HEK293T (cell line): ENCODE measurements around the gene TMEM119.

Experiments used
- CTCF ChIA-PET: fragments of 350-600 bp; formaldehyde crosslinking; extraction: SDS; loops from one replicate; lab custom pipeline; 2021; ENCODE audit warnings: antibody characterized with exemption, inconsistent platforms; lab: Yijun Ruan, JAX
- POLR2A ChIA-PET: fragments of 350-600 bp; formaldehyde crosslinking; extraction: SDS; loops from one replicate; lab custom pipeline; 2020; ENCODE audit warnings: antibody characterized with exemption, inconsistent platforms; lab: Yijun Ruan, JAX
- DNase-seq: peaks from one replicate; pipeline ENCODE4 v3.0.0; 2012; ENCODE audit warnings: mixed read lengths; ENCODE audit errors: extremely low spot score
- ARNT ChIP-seq: fragments of 450-650 bp; IDR thresholded peaks from 2 replicates; pipeline ENCODE4 v1.6.1; 2017; ENCODE audit warnings: mild to moderate bottlenecking
- BHLHE40 ChIP-seq: fragments of 450-650 bp; IDR thresholded peaks from 2 replicates; pipeline ENCODE4 v1.6.1; 2016; ENCODE audit warnings: mild to moderate bottlenecking, moderate library complexity, borderline replicate concordance
- CTBP1 ChIP-seq: fragments of 450-650 bp; IDR thresholded peaks from 2 replicates; pipeline ENCODE4 v1.6.1; 2016; ENCODE audit warnings: borderline replicate concordance
- ELF4 ChIP-seq: fragments of 450-650 bp; IDR thresholded peaks from 2 replicates; pipeline ENCODE4 v1.6.1; 2017; ENCODE audit warnings: antibody characterized with exemption
- FOXA1 ChIP-seq: fragments of 450-650 bp; IDR thresholded peaks from 2 replicates; pipeline ENCODE4 v1.6.1; 2016; ENCODE audit warnings: mild to moderate bottlenecking
- FOXK2 ChIP-seq: fragments of 450-650 bp; IDR thresholded peaks from 2 replicates; pipeline ENCODE4 v1.6.1; 2016; ENCODE audit warnings: mild to moderate bottlenecking
- FOXM1 ChIP-seq: fragments of 450-650 bp; IDR thresholded peaks from 2 replicates; pipeline ENCODE4 v1.6.1; 2017; ENCODE audit warnings: mild to moderate bottlenecking, borderline replicate concordance
- HDGF ChIP-seq: fragments of 450-650 bp; IDR thresholded peaks from 2 replicates; pipeline ENCODE4 v1.6.1; 2017; ENCODE audit warnings: antibody characterized with exemption, borderline replicate concordance
- L3MBTL2 ChIP-seq: fragments of 450-650 bp; conservative IDR thresholded peaks from 2 replicates; pipeline ENCODE4 v1.6.1; 2016; ENCODE audit warnings: mild to moderate bottlenecking
- LEF1 ChIP-seq: fragments of 450-650 bp; IDR thresholded peaks from 2 replicates; pipeline ENCODE4 v1.6.1; 2017; ENCODE audit warnings: mild to moderate bottlenecking, borderline replicate concordance
- NFRKB ChIP-seq: fragments of 450-650 bp; IDR thresholded peaks from 2 replicates; pipeline ENCODE4 v1.6.1; 2016; ENCODE audit warnings: mild to moderate bottlenecking, moderate library complexity
- SP1 ChIP-seq: fragments of 450-650 bp; IDR thresholded peaks from 2 replicates; pipeline ENCODE4 v1.6.1; 2017
- SUZ12 ChIP-seq: fragments of 450-650 bp; IDR thresholded peaks from 2 replicates; pipeline ENCODE4 v1.6.1; 2016; ENCODE audit warnings: mild to moderate bottlenecking
- TARDBP ChIP-seq: fragments of 450-650 bp; IDR thresholded peaks from 2 replicates; pipeline ENCODE4 v1.6.1; 2016
- ZNF384 ChIP-seq: fragments of 450-650 bp; IDR thresholded peaks from 2 replicates; pipeline ENCODE4 v1.6.1; 2016
- TF ChIP-seq, protein P1 (sequence below): fragments of 450-650 bp; IDR thresholded peaks from 2 replicates; pipeline ENCODE4 v1.6.1; 2016

Gene TMEM119

DNA sequence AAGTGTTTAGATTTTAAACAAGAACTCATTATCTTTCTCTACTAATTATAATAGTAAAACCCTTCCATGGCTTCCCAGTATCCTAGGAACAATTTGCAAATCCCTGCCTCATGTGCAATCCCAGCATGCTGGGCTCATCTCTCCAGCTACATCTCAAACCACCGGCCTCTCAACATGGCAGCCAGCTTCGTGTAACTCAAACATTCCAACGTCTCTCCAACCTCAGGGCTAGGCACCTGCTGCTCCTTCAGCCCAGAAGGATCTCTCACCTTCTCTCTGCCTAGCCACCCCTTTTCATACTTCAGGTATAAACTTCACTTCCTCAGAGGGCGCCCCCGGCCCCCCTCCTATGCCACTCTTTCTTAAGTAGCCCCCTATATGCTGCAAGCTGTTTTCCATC lies 44.1 kb downstream of the TMEM119 start:
- CTCF ChIA-PET, result no interaction called here
- TF ChIP-seq CTBP1 (no peak), HDGF (no peak), SP1 (no peak), L3MBTL2 (no peak), ZNF384 (no peak), ARNT (no peak), NFRKB (no peak), SUZ12 (no peak)
- DNase-seq, result no peak
- POLR2A ChIA-PET, result interaction anchor here (1.2 kb wide), 1 partner anchor 8 kb away, joined by 3 read pairs; the partner anchor contains the start of gene ISCU

DNA sequence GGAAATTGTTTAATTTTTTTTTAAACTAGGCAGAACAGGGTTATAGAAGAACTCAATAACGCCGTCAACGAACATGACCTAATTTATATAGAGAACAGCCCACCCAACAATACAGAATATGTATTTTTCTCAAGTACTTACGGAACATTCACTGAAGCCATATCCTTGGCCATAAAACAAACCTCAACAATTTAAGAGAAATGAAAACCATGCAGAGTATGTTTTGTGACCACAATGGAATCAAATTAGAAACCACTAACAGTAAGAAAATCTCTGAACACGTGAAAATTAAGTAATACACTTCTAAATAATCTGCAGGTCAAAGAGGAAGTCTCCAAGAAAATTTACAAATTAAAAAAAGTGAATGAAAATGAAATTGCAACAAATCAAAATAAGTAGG lies 46.3 kb downstream of the TMEM119 start:
- ChIA-PET CTCF (no interaction called here), POLR2A (no interaction called here)
- no peak for DNase-seq
- TF ChIP-seq SP1 (no peak), ELF4 (no peak), TARDBP (no peak), SUZ12 (no peak), L3MBTL2 (no peak), FOXA1 (no peak), ARNT (no peak), FOXK2 (no peak), BHLHE40 (no peak), HDGF (no peak), FOXM1 (no peak), ZNF384 (no peak), NFRKB (no peak), LEF1 (no peak), CTBP1 (no peak)
- TF ChIP-seq, protein P1, sequence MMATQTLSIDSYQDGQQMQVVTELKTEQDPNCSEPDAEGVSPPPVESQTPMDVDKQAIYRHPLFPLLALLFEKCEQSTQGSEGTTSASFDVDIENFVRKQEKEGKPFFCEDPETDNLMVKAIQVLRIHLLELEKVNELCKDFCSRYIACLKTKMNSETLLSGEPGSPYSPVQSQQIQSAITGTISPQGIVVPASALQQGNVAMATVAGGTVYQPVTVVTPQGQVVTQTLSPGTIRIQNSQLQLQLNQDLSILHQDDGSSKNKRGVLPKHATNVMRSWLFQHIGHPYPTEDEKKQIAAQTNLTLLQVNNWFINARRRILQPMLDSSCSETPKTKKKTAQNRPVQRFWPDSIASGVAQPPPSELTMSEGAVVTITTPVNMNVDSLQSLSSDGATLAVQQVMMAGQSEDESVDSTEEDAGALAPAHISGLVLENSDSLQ, result no peak

DNA sequence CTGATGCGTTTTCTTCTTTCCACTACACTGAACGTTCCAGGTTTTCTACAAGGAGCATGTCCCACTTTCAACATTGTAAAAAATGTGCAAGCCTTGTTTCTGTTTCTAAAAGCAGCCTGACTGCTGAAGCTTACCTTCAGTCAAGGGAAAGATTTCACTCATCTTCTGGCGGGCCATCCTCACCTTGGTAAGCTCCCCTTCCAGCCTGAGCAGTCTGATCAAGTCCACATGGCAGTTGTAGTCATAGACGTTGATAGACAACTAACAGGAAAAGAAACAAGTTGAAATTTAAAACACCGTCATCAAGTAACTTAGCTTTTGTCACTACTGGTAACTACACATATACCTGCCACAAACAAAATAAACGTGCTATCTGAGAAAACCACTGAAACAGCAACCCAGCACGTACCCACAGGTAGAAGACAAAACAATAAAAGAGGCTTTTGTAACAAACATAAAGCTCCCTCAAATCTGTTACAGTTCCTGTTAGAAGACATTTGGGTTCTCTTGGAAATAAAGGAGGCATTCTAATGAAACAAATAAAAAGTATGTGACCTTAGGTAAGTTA lies 48.8 kb downstream of the TMEM119 start:
- DNase-seq, result no peak
- ChIA-PET CTCF (no interaction called here), POLR2A (interaction anchor here (2.1 kb wide), 1 partner anchor 13 kb away, joined by 8 read pairs; the partner anchor contains the start of genes ISCU and SART3)
- TF ChIP-seq FOXM1, result no peak
- no peak for TF ChIP-seq TARDBP
- TF ChIP-seq FOXA1, result no peak
- TF ChIP-seq SUZ12, result no peak
- TF ChIP-seq ARNT, result no peak
- no peak for TF ChIP-seq LEF1
- no peak for TF ChIP-seq BHLHE40
- TF ChIP-seq ZNF384, result no peak

DNA sequence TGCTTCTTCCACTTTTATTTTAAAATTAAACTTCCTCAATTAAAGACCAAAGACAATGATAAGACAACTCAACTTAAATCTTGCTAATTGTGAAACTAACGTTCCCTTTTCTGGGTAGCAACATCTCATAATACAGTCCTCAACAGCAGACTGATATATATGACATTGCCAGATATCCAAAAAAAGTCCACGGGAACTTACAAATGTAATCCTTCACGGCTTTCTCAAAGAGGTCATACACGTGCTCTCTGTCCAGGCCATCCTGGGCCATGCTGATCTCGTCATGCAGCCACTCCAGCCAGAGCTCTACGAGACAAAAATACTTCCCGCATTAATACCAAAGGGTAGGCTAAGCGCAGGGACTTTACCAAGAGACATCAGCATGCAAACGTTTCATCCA lies 50.2 kb downstream of the TMEM119 start:
- DNase-seq, result no peak
- ChIA-PET POLR2A (interaction anchor here (2.1 kb wide), 1 partner anchor 14 kb away, joined by 8 read pairs; the partner anchor contains the start of genes ISCU and SART3), CTCF (no interaction called here)
- no peak for TF ChIP-seq CTBP1

- ChIA-PET CTCF (no interaction called here), POLR2A (no interaction called here)
- DNase-seq, result no peak
- TF ChIP-seq ZNF384 (no peak), TARDBP (no peak), L3MBTL2 (no peak), FOXK2 (no peak), ARNT (no peak), LEF1 (no peak), CTBP1 (no peak), NFRKB (no peak)
- TF ChIP-seq, protein P1, result no peak
Observed at GRCh38 chr12:108543652-108544051, 54.2 kb downstream of the TMEM119 start.

- TF ChIP-seq ZNF384, result no peak
- TF ChIP-seq, protein P1, result no peak
- TF ChIP-seq SUZ12, result no peak
- TF ChIP-seq L3MBTL2, result no peak
- TF ChIP-seq TARDBP, result no peak
- TF ChIP-seq FOXK2, result no peak
- ChIA-PET CTCF (no interaction called here), POLR2A (no interaction called here)
- DNase-seq, result no peak
Observed at GRCh38 chr12:108542320-108542719, 55.6 kb downstream of the TMEM119 start.
